Coronary artery (tissue), 2 donors: ENCODE measurements around the gene NIT1.

ENCODE experiments used
- DNase-seq: peaks from one replicate; pipeline ENCODE4 v3.0.0-alpha.2; 2017; ENCODE audit warnings: low spot score
- H3K27ac ChIP-seq, 2 donors: fragments of 200-600 bp; sonication (generic); one replicate each; pipeline ENCODE4 v1.5.1; 2016 to 2019
- H3K4me3 ChIP-seq: fragments of 200-600 bp; sonication (generic); 2 replicates; pipeline ENCODE4 v1.5.1; 2016; ENCODE audit warnings: mild to moderate bottlenecking, moderate library complexity
- CTCF ChIP-seq: fragments of 200-600 bp; sonication (generic); IDR thresholded peaks from one replicate; pipeline ENCODE4 v1.5.1; 2019; ENCODE audit warnings: antibody characterized with exemption

NIT1 gene

GRCh38 chr1:161099090-161099802 is 18.7 kb upstream of the NIT1 start:
- Histone ChIP-seq H3K4me3 (peak overlapping the region; percentile 76), H3K27ac (peak overlapping the region in 1 of 2 donors; percentile 78)
- no peak for DNase-seq
- no peak for TF ChIP-seq CTCF

DNA sequence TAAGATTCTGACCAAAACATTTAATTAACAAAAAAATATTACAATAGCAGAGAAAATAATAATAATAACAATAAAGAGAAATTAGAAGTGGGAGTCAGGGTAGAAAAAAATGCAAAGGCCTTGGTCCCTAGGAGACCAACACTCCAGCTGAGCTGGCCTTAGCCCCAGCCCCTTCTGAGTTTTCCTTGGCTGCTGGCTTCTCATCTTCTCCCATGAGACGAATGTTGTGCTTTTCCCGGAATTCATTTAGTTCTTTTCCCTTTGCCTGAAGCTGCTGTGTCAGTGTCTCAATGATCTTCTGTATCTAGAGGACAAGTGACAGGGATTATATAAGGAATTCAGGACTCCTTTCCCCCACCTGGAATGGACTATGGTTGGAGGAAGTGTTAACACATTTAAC is 17.3 kb upstream of the NIT1 start:
- H3K27ac ChIP-seq: no peak overlapping the region
- TF ChIP-seq CTCF: no peak
- H3K4me3 ChIP-seq: no peak overlapping the region
- DNase-seq: no peak

- no peak for TF ChIP-seq CTCF
- no peak overlapping the region for H3K27ac ChIP-seq
- H3K4me3 ChIP-seq: no peak overlapping the region
- DNase-seq: no peak
These were observed 11.5 kb upstream of the NIT1 start for GRCh38 chr1:161106431-161106830.

GRCh38 chr1:161111117-161111516 is 6.8 kb upstream of the NIT1 start:
- no peak overlapping the region for H3K4me3 ChIP-seq
- TF ChIP-seq CTCF: no peak
- DNase-seq: no peak
- no peak overlapping the region for H3K27ac ChIP-seq

GRCh38 chr1:161111527-161111926 is 6.4 kb upstream of the NIT1 start:
- Histone ChIP-seq H3K27ac (no peak overlapping the region), H3K4me3 (no peak overlapping the region)
- TF ChIP-seq CTCF: no peak
- no peak for DNase-seq

GRCh38 chr1:161113915-161114314 is 4.0 kb upstream of the NIT1 start:
- H3K27ac ChIP-seq: no peak overlapping the region
- no peak for TF ChIP-seq CTCF
- no peak overlapping the region for H3K4me3 ChIP-seq
- no peak for DNase-seq

DNA sequence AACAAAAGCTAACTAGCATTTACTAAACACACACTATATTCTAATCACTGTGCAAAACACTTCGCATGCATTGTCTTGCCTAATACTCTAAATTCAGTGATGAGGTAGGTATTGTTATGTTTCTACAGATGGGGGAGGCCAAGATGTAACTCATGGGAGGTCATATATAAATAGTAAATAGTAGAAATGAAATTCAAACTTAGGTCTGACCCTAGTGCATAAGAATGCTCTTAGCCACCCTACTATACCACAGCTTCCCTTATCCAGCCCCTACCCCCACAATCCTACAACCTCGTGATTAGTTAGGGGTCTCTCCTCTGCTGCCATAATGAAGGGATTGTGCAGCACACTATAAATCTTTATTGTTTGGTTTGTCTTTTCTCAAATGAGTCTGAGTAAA is 3.3 kb upstream of the NIT1 start:
- Histone ChIP-seq H3K27ac (no peak overlapping the region), H3K4me3 (no peak overlapping the region)
- no peak for TF ChIP-seq CTCF
- DNase-seq: no peak
